ENCODE data around the gene CCDC85C. TPM values are rescaled to one million over a fixed set of nuclear protein-coding genes. Genes with fewer than 3 reads are reported as not detected.

Gene CCDC85C
- total and polyA plus RNA-seq, 4 experiments from 2014 or later, result 0.36 to 14.4 (median 7.9) TPM

DNA sequence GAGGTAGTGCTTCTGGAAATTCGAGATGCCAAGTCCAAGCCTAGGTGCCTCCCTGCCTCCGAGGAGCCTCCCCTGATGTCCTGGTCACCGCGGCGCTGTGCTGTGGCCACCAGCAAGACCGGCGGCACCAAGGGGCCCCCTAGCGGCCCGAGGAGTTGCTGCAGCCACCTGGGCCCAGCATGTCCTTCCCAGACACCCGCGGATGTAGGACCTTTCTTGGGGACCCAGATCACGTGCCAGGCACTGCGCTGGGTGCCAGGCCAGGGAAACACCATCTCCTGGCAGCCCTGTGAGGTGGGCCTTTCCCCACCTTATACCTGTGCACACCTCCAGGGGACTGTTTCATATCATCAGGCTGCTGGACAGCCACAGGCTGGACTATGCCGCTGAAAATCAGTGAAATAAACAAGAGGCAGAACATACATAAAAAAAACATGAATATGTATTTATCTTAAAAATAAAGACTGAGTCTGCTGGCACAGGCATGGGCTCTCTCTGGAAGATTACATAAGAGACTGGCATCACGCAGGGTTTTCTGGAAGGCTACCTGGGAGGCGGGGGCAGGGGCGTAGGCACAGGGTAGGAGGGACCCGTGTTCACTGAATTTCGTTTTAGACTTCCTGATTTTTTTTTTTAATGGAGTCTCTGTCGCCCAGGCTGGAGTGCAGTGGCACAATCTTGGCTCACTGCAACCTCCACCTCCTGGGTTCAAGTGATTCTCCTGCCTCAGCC lies 25.0 kb upstream of the CCDC85C start:
- DNase-seq, result peak; percentile 46 to 58 (median 53)
- ChIA-PET CTCF (ENCODE audit: partially characterized antibody) (interaction anchor here (0.6 to 2.8 kb wide), 17 partner anchors 9 to 308 kb away, joined by 3 to 30 read pairs (median 3); no protein-coding TSS in a partner anchor), POLR2A (ENCODE audit: partially characterized antibody) (no interaction called here)
- no peak overlapping the region for H3K27ac Mint-ChIP-seq
- Histone ChIP-seq H3K9me3 (ENCODE audit: control insufficient read depth in 1 of 2, low read length in 2 of 2) (no peaks in the 10 kb centered on the region), H3K27ac (ENCODE audit: low read depth, low read length) (no peak overlapping the region), H3K4me3 (ENCODE audit: low read length in 2 of 2) (no peak overlapping the region), H3K4me1 (ENCODE audit: insufficient read depth, low read length) (peaks cover 3% of the 10 kb centered on the region), H3K36me3 (ENCODE audit: insufficient read depth, low read length) (no peaks in the 10 kb centered on the region), H3K27me3 (ENCODE audit: insufficient read depth, low read length) (no peaks in the 10 kb centered on the region)
- H3K27me3 Mint-ChIP-seq, result peaks cover 4 to 22% of the 10 kb centered on the region in 2 donors
- peaks cover 0 to 5% (median 2%) of the 10 kb centered on the region in 4 donors for H3K4me1 Mint-ChIP-seq
- intact Hi-C loops (cut with micrococcal nuclease), result loop anchor here (1.0 kb wide), 1 partner anchor 111 kb away; no protein-coding TSS in a partner anchor
- no peaks in the 10 kb centered on the region for H3K9me3 Mint-ChIP-seq
- H3K36me3 Mint-ChIP-seq, result no peaks in the 10 kb centered on the region
- no peak overlapping the region for H3K4me3 Mint-ChIP-seq

GRCh38 chr14:99627510-99628381 lies 23.7 kb upstream of the CCDC85C start:
- Histone ChIP-seq H3K9me3 (ENCODE audit: control insufficient read depth in 1 of 2, low read length in 2 of 2) (no peaks in the 10 kb centered on the region), H3K27ac (ENCODE audit: low read depth, low read length) (no peak overlapping the region), H3K4me1 (ENCODE audit: insufficient read depth, low read length) (peaks cover 3% of the 10 kb centered on the region), H3K36me3 (ENCODE audit: insufficient read depth, low read length) (no peaks in the 10 kb centered on the region), H3K27me3 (ENCODE audit: insufficient read depth, low read length) (no peaks in the 10 kb centered on the region), H3K4me3 (ENCODE audit: low read length in 2 of 2) (no peak overlapping the region)
- ChIA-PET CTCF (ENCODE audit: partially characterized antibody) (interaction anchor here (0.6 to 2.8 kb wide), 18 partner anchors 8 to 309 kb away, joined by 3 to 30 read pairs (median 3); no protein-coding TSS in a partner anchor), POLR2A (ENCODE audit: partially characterized antibody) (interaction anchor here (0.7 kb wide), 1 partner anchor 22 kb away, joined by 3 read pairs; no protein-coding TSS in a partner anchor)
- intact Hi-C loops (cut with micrococcal nuclease), result no loop called here
- peaks cover 4 to 31% of the 10 kb centered on the region in 2 donors for H3K27me3 Mint-ChIP-seq
- peaks cover 0 to 5% (median 2%) of the 10 kb centered on the region in 4 donors for H3K4me1 Mint-ChIP-seq
- H3K36me3 Mint-ChIP-seq, result no peaks in the 10 kb centered on the region
- H3K4me3 Mint-ChIP-seq, result no peak overlapping the region
- no peaks in the 10 kb centered on the region for H3K9me3 Mint-ChIP-seq
- DNase-seq, result no peak
- H3K27ac Mint-ChIP-seq, result peak overlapping the region in 1 of 7 donors; percentile 23

DNA sequence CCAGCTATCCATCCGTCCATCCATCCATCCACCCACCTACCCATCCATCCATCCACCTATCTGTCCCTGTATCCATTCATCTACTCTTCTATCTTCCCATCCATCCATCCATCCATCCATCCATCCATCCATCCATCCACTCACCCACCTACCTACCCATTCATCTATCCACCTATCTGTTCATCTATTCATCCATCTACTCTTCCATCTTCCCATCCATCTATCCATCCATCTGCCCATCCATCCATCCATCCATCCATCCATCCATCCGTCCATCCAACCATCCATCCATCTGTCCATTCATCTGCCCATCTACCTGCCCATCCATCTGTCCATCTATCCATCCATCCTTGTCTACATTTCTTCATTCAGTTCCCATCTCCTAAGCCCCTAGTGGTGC lies 23.1 kb upstream of the CCDC85C start:
- Mint-ChIP-seq H3K36me3 (no peaks in the 10 kb centered on the region), H3K27me3 (peaks cover 8 to 36% of the 10 kb centered on the region in 2 donors), H3K4me1 (peaks cover 0 to 5% (median 2%) of the 10 kb centered on the region in 4 donors), H3K27ac (no peak overlapping the region), H3K4me3 (no peak overlapping the region), H3K9me3 (no peaks in the 10 kb centered on the region)
- Histone ChIP-seq H3K9me3 (ENCODE audit: control insufficient read depth in 1 of 2, low read length in 2 of 2) (no peaks in the 10 kb centered on the region), H3K27ac (ENCODE audit: low read depth, low read length) (no peak overlapping the region), H3K4me3 (ENCODE audit: low read length in 2 of 2) (no peak overlapping the region), H3K27me3 (ENCODE audit: insufficient read depth, low read length) (no peaks in the 10 kb centered on the region), H3K4me1 (ENCODE audit: insufficient read depth, low read length) (peaks cover 3% of the 10 kb centered on the region), H3K36me3 (ENCODE audit: insufficient read depth, low read length) (no peaks in the 10 kb centered on the region)
- DNase-seq, result no peak
- ChIA-PET CTCF (ENCODE audit: partially characterized antibody) (no interaction called here), POLR2A (ENCODE audit: partially characterized antibody) (no interaction called here)
- intact Hi-C loops (cut with micrococcal nuclease), result no loop called here

GRCh38 chr14:99626041-99626648 lies 22.1 kb upstream of the CCDC85C start:
- H3K27me3 Mint-ChIP-seq, result peaks cover 9 to 38% of the 10 kb centered on the region in 2 donors
- H3K36me3 Mint-ChIP-seq, result no peaks in the 10 kb centered on the region
- CTCF ChIA-PET (ENCODE audit: partially characterized antibody), result interaction anchor here (1.0 kb wide), 1 partner anchor 20 kb away, joined by 3 read pairs; no protein-coding TSS in a partner anchor

GRCh38 chr14:99625476-99625875 lies 21.5 kb upstream of the CCDC85C start:
- Histone ChIP-seq H3K36me3 (ENCODE audit: insufficient read depth, low read length) (no peaks in the 10 kb centered on the region), H3K4me3 (ENCODE audit: low read length in 2 of 2) (no peak overlapping the region), H3K4me1 (ENCODE audit: insufficient read depth, low read length) (peaks cover 3% of the 10 kb centered on the region), H3K9me3 (ENCODE audit: control insufficient read depth in 1 of 2, low read length in 2 of 2) (no peaks in the 10 kb centered on the region), H3K27ac (ENCODE audit: low read depth, low read length) (no peak overlapping the region), H3K27me3 (ENCODE audit: insufficient read depth, low read length) (no peaks in the 10 kb centered on the region)
- Mint-ChIP-seq H3K27ac (no peak overlapping the region), H3K27me3 (peaks cover 9 to 38% of the 10 kb centered on the region in 2 donors), H3K4me3 (no peak overlapping the region), H3K9me3 (no peaks in the 10 kb centered on the region), H3K36me3 (no peaks in the 10 kb centered on the region), H3K4me1 (peaks cover 0 to 5% (median 3%) of the 10 kb centered on the region in 4 donors)
- CTCF ChIA-PET (ENCODE audit: partially characterized antibody), result interaction anchor here (1.0 kb wide), 1 partner anchor 19 kb away, joined by 3 read pairs; no protein-coding TSS in a partner anchor
- no peak for DNase-seq
- POLR2A ChIA-PET (ENCODE audit: partially characterized antibody), result no interaction called here
- intact Hi-C loops (cut with micrococcal nuclease), result no loop called here

More at GRCh38 chr14:99626041-99626648, 22.1 kb upstream of the CCDC85C start:
- no peak for DNase-seq
- no peak overlapping the region for H3K27ac ChIP-seq (ENCODE audit: low read depth, low read length)
- Mint-ChIP-seq H3K27ac (no peak overlapping the region), H3K4me1 (peaks cover 0 to 5% (median 3%) of the 10 kb centered on the region in 4 donors), H3K4me3 (no peak overlapping the region), H3K9me3 (no peaks in the 10 kb centered on the region)
- H3K27me3 ChIP-seq (ENCODE audit: insufficient read depth, low read length), result no peaks in the 10 kb centered on the region
- H3K36me3 ChIP-seq (ENCODE audit: insufficient read depth, low read length), result no peaks in the 10 kb centered on the region
- H3K9me3 ChIP-seq (ENCODE audit: control insufficient read depth in 1 of 2, low read length in 2 of 2), result no peaks in the 10 kb centered on the region
- POLR2A ChIA-PET (ENCODE audit: partially characterized antibody), result no interaction called here
- H3K4me1 ChIP-seq (ENCODE audit: insufficient read depth, low read length), result peaks cover 3% of the 10 kb centered on the region
- intact Hi-C loops (cut with micrococcal nuclease), result no loop called here
- H3K4me3 ChIP-seq (ENCODE audit: low read length in 2 of 2), result no peak overlapping the region

GRCh38 chr14:99624971-99625370 lies 21.0 kb upstream of the CCDC85C start:
- POLR2A ChIA-PET (ENCODE audit: partially characterized antibody), result no interaction called here
- CTCF ChIA-PET (ENCODE audit: partially characterized antibody), result no interaction called here
- Histone ChIP-seq H3K4me3 (ENCODE audit: low read length in 2 of 2) (no peak overlapping the region), H3K9me3 (ENCODE audit: control insufficient read depth in 1 of 2, low read length in 2 of 2) (no peaks in the 10 kb centered on the region), H3K36me3 (ENCODE audit: insufficient read depth, low read length) (no peaks in the 10 kb centered on the region), H3K27me3 (ENCODE audit: insufficient read depth, low read length) (peaks cover under 1% of the 10 kb centered on the region), H3K4me1 (ENCODE audit: insufficient read depth, low read length) (peaks cover 7% of the 10 kb centered on the region), H3K27ac (ENCODE audit: low read depth, low read length) (no peak overlapping the region)
- no peaks in the 10 kb centered on the region for H3K9me3 Mint-ChIP-seq
- H3K4me1 Mint-ChIP-seq, result peaks cover 0 to 5% (median 3%) of the 10 kb centered on the region in 4 donors
- intact Hi-C loops (cut with micrococcal nuclease), result no loop called here
- H3K27me3 Mint-ChIP-seq, result peaks cover 7 to 38% of the 10 kb centered on the region in 2 donors
- H3K36me3 Mint-ChIP-seq, result no peaks in the 10 kb centered on the region
- H3K4me3 Mint-ChIP-seq, result no peak overlapping the region
- DNase-seq, result no peak
- H3K27ac Mint-ChIP-seq, result no peak overlapping the region

DNA sequence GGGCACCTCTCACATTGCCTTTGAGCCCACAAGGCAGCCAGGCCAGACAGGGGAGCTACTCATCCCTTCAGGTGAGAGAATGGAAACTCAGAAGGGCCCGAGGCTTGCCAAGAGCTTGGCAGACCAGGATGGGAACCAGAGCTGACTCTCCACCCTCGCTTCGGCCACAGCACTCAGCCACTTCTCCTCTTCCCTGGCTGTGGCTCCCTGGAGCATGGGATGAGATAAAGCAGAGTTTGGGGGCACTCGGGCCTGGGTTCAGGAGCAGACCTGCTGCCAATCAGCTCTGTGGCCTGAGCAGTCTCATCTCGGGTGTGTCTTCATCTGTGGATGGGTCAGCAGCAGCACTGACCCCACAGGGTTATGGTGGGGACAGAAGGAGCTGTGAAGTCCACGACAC lies 20.0 kb upstream of the CCDC85C start:
- CTCF ChIA-PET (ENCODE audit: partially characterized antibody), result no interaction called here
- peaks cover 7 to 38% of the 10 kb centered on the region in 2 donors for H3K27me3 Mint-ChIP-seq

More for the DNA sequence above, 20.0 kb upstream of the CCDC85C start:
- Mint-ChIP-seq H3K27ac (no peak overlapping the region), H3K4me3 (no peak overlapping the region), H3K9me3 (no peaks in the 10 kb centered on the region), H3K36me3 (no peaks in the 10 kb centered on the region), H3K4me1 (peaks cover 0 to 4% (median 3%) of the 10 kb centered on the region in 4 donors)
- Histone ChIP-seq H3K27ac (ENCODE audit: low read depth, low read length) (no peak overlapping the region), H3K27me3 (ENCODE audit: insufficient read depth, low read length) (peaks cover 5% of the 10 kb centered on the region), H3K4me3 (ENCODE audit: low read length in 2 of 2) (no peak overlapping the region), H3K4me1 (ENCODE audit: insufficient read depth, low read length) (peaks cover 8% of the 10 kb centered on the region), H3K36me3 (ENCODE audit: insufficient read depth, low read length) (no peaks in the 10 kb centered on the region), H3K9me3 (ENCODE audit: control insufficient read depth in 1 of 2, low read length in 2 of 2) (no peaks in the 10 kb centered on the region)
- POLR2A ChIA-PET (ENCODE audit: partially characterized antibody), result no interaction called here
- DNase-seq, result no peak
- intact Hi-C loops (cut with micrococcal nuclease), result no loop called here
